ENCODE results near the gene MAEA. TPM values are rescaled to one million over a fixed set of nuclear protein-coding genes. Genes with fewer than 3 reads are reported as not detected.

MAEA gene
- total RNA-seq, 8 experiments from 2014 or later: 28.5 to 80.7 (median 56.7) TPM

DNA sequence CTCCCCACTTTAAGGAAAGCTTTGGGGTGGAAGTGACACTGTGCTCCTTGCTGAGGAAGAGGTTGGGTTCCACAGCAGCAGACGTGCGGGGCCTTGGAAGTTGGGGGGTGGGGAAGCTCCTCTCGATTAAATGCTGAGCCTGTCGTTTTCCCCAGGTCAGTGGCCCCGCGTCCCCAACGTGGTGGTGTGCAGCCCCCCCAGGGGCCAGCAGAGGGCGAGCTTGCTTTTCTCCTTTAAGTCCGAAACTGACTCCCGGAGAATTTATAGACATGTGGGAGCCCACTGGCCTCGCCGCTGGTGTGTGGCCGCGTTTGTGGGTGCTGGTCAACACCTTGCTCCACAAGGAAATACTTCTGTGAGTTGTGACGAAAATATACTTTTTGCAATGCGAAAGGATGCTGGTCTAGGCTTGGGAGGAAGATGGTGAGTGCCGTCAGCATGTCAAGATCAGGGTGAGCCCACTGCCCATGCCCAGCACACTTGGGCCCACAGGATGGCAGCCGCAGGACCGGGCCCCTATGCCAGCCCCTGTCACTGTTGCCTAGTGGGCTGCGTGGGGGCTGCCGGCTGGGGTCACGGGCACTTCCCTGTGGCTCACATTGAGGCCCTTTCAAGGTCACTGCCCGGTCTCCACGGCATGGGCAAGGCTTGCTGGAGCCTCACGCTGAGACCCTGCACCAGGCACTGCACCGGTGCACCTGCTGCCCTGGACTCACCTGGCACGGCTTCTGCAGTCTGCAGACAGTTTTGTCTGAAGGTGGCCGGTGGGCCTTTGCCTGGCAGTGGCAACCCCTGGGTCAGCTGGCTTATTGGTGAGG is 66.7 kb downstream of the MAEA start:
- Histone ChIP-seq H3K4me3 (no peak overlapping the region), H3K27ac (no peak overlapping the region), H3K4me1 (replicated peaks in 1 of 2) (peaks cover 17 to 37% of the 10 kb centered on the region in 2 donors)
- in situ Hi-C loops (cut with MboI; ENCODE audit: low pct_unique_long_range_greater_than_20kb in 2 of 9, low sequenced_read_pairs in 9 of 9, unreplicated experiment in 9 of 9): loop anchor here in 4 of 9 experiments (25.0 kb wide), 2 partner anchors 281 to 381 kb away; no protein-coding TSS in a partner anchor
- 8 to 65% (median 45%) methylated on average over 6 to 8 of the region's 28 CpGs; no CpG with 5 or more reads in 7 of the 10 experiments for WGBS, 10 experiments
- ATAC-seq (replicated peaks in 6 of 8): peak in 7 of 8 experiments; percentile 13 to 46 (median 26)

DNA sequence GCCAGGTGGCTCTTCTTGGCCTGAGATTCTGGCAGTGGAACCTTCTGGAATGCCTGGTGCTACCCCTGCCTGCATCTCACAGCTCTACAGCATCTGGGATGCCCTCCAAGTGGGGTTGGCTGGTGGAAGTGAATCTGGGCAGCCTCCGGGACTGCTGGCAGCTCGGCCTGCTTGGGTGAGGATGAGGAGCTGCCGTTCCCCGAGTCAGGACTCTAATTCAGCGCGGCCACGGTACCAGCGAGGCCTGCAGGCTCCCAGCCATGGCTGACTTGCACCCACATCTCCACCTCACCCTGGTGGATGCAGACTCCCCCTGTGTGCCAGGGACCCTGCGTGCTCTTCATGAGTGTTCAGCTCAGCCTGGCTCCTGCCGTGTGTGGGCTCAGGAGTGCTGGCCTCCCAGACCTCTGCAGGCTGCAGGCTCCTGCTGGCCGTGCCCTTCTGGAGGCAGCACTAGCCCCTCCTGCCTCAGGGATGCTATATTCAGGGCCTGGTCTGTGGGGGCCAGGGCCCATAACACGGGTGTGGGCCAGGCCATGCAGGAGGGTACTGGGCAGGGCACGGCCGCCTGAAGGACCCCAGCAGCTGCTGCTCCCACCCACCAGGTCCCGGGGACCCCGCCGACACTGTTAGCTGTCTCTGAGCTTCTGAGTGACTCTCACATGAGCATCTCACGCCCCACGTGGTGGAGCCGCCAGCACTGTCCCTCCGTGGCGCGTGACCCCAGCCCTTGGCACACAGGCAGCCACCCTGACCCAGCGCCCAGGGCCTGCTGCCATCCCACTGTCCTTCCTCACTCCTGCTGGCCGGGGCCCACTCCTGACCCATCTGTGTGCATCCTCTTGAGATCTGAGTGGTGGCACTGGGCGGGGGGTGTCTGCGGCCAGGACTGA is 67.9 kb downstream of the MAEA start:
- in situ Hi-C loops (cut with MboI; ENCODE audit: low pct_unique_long_range_greater_than_20kb in 2 of 9, low sequenced_read_pairs in 9 of 9, unreplicated experiment in 9 of 9): loop anchor here in 4 of 9 experiments (25.0 kb wide), 2 partner anchors 280 to 380 kb away; no protein-coding TSS in a partner anchor
- no peak overlapping the region for H3K27ac ChIP-seq

DNA sequence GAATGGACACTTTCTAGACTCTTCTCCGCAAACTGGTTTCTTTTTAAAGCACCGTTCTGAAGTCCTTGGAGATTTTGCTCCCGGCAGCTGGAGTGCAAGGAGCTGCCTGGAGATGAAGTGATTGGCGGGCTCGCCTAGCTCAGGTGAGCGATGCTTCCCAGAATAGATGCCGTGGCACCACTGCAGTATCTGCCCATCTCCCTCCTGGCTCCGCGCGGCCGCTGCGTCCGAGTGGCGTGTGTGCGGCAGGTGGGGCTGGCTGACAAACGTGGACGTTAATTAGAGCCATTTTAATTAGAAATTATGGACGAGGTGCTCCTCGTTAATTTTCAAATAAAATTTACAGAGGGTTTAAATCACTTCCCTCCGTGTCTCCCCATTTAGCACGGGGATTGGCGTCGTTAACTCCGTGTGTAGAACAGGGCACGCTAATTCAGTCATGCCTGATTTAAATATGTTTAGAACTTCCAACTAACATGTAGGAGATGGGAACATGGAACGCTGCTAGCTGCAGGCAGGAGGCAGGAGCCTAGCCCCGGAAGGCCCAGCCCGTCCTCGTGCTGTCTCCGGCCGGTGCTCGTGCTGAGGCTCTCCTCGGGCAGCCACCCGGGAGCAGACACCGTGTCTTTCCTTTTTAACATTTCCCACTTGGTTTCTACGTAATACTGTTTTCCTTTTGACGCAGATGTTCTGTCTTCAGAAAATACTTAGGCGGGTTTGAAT is 68.9 kb downstream of the MAEA start:
- WGBS, 10 experiments: 50 to 95% (median 89%) methylated on average over 2 to 21 of the region's 38 CpGs; no CpG with 5 or more reads in 2 of the 10 experiments
- no peak overlapping the region for H3K4me3 ChIP-seq
- ATAC-seq (replicated peaks in 6 of 8): no peak

More for the DNA sequence above, 67.9 kb downstream of the MAEA start:
- Histone ChIP-seq H3K4me3 (no peak overlapping the region), H3K4me1 (replicated peaks in 1 of 2) (peaks cover 21 to 46% of the 10 kb centered on the region in 2 donors)
- ATAC-seq (replicated peaks in 6 of 8): no peak
- WGBS, 10 experiments: 100% methylated on average over 1 to 3 of the region's 27 CpGs; no CpG with 5 or more reads in 8 of the 10 experiments

DNA sequence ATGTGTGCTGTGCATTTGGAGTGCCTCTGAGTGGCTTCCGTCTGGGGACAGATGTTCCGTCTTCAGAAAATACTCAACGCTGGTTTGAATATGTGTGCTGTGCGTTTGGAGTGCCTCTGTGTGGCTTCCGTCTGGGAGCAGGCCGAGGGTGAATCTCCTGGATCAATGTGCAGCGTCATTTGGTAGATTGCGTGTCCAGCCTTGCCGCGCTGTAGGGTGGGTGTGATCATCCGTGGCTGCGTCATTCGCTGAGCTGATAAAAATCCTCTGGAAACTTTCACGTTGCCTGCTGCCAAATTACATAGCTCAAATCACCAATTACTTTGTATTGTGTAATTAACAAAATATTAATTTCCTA is 69.4 kb downstream of the MAEA start:
- in situ Hi-C loops (cut with MboI; ENCODE audit: low pct_unique_long_range_greater_than_20kb in 2 of 9, low sequenced_read_pairs in 9 of 9, unreplicated experiment in 9 of 9): loop anchor here in 4 of 9 experiments (25.0 kb wide), 2 partner anchors 278 to 378 kb away; no protein-coding TSS in a partner anchor

More for the DNA sequence above, 68.9 kb downstream of the MAEA start:
- H3K27ac ChIP-seq: no peak overlapping the region
- peaks cover 21 to 56% of the 10 kb centered on the region in 2 donors for H3K4me1 ChIP-seq (replicated peaks in 1 of 2)
- in situ Hi-C loops (cut with MboI; ENCODE audit: low pct_unique_long_range_greater_than_20kb in 2 of 9, low sequenced_read_pairs in 9 of 9, unreplicated experiment in 9 of 9): loop anchor here in 4 of 9 experiments (25.0 kb wide), 2 partner anchors 279 to 379 kb away; no protein-coding TSS in a partner anchor

DNA sequence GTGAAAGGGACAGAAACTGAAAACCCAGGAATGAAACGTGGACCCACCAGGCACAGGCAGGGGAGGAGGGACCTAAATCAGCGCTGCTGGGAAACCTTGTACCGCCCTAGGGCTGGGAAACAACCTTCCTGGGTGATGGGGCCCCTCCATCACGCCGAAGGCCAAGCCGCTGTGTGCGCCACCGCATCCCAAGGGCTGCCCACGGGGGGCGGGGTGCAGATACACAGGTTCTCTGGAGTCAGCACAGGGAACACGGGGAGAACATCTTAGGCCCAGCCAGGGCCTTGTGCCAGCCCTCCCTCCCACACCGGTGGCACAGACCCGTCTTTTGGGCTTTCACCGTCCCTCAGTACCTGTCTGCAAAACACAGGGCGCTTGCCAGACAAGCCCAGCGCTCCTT is 70.3 kb downstream of the MAEA start:
- Histone ChIP-seq H3K4me3 (no peak overlapping the region), H3K27ac (no peak overlapping the region), H3K4me1 (replicated peaks in 1 of 2) (peaks cover 21 to 57% of the 10 kb centered on the region in 2 donors)
- 60 to 98% (median 91%) methylated on average over 1 to 7 of the region's 16 CpGs; no CpG with 5 or more reads in 5 of the 10 experiments for WGBS, 10 experiments
- in situ Hi-C loops (cut with MboI; ENCODE audit: low pct_unique_long_range_greater_than_20kb in 2 of 9, low sequenced_read_pairs in 9 of 9, unreplicated experiment in 9 of 9): loop anchor here in 4 of 9 experiments (25.0 kb wide), 2 partner anchors 277 to 377 kb away; no protein-coding TSS in a partner anchor
- no peak for ATAC-seq (replicated peaks in 6 of 8)

More for the DNA sequence above, 69.4 kb downstream of the MAEA start:
- peaks cover 21 to 57% of the 10 kb centered on the region in 2 donors for H3K4me1 ChIP-seq (replicated peaks in 1 of 2)
- WGBS, 10 experiments: 60 to 93% (median 82%) methylated on average over 1 to 11 of the region's 14 CpGs; no CpG with 5 or more reads in 2 of the 10 experiments
- no peak overlapping the region for H3K27ac ChIP-seq
- ATAC-seq (replicated peaks in 6 of 8): peak in 1 of 8 experiments; percentile 61
- no peak overlapping the region for H3K4me3 ChIP-seq

DNA sequence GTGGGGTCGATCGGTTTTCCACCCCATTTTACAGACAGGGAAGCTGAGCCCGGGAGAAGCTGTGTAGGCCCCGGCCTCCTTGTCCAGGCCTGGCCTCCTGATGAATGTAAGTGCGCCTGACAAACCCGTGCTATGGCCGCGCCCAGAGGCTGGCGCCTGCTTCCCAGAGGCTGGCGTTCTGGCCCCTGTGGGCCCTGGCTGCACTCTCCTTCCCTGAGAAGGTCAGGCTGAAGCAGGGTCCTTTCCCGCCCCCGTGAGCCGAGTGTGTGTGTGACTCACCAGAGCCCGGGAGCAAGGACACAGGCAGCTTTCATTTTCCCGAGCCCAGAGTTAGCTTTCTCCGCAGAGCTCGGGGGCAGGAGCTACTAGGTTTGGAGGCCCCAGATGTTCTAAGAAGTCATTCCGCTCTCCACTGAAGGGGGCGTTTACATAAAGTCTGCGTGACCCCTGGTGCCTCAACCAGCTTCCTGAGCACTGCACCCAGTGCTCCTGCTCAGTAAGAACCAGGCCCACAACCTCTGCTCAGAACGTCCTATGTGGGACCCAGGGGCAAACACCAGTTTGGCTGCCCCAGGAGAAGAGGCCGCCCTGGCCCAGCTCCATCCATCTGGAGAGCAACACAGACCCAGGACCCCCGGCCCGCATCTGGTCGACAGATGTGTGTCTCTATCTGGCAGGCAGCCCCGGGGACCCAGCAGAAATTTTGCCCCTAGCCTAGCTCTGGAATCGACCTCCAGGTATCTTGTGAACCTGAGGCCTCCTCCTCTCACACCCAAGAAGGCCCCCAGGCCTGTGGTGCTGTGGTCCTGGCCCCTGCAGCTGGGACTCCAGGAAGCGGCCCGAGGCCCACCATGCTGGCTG is 71.0 kb downstream of the MAEA start:
- in situ Hi-C loops (cut with MboI; ENCODE audit: low pct_unique_long_range_greater_than_20kb in 2 of 9, low sequenced_read_pairs in 9 of 9, unreplicated experiment in 9 of 9): loop anchor here in 4 of 9 experiments (25.0 kb wide), 2 partner anchors 277 to 377 kb away; no protein-coding TSS in a partner anchor
- ATAC-seq (replicated peaks in 6 of 8): peak in 7 of 8 experiments; percentile 6 to 40 (median 31)
- 59 to 100% (median 97%) methylated on average over 1 to 7 of the region's 29 CpGs; no CpG with 5 or more reads in 2 of the 10 experiments for WGBS, 10 experiments

DNA sequence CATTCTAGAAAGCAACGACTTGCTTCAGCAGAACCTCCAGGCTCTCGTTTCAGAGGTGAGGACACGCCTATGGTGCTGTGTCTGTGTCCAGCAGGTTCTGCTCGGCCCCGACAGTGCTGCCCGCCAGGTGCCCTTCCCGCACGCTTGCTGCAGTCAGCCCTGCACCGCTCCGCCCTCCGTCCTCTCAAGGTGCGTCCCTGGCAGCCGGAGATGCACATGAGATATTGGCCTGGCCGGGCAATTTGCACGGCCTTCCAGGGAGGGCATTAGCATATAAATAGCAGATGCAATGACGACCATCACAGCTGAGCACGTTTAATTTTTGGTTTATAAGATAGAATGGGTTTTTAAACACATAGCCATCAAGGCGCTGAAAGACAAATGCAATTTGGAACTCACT is 71.7 kb downstream of the MAEA start:
- WGBS, 10 experiments: 0 to 100% (median 63%) methylated on average over 1 to 14 of the region's 18 CpGs; no CpG with 5 or more reads in 2 of the 10 experiments
- H3K4me3 ChIP-seq: no peak overlapping the region
- in situ Hi-C loops (cut with MboI; ENCODE audit: low pct_unique_long_range_greater_than_20kb in 2 of 9, low sequenced_read_pairs in 9 of 9, unreplicated experiment in 9 of 9): loop anchor here in 4 of 9 experiments (25.0 kb wide), 2 partner anchors 276 to 376 kb away; no protein-coding TSS in a partner anchor
- H3K27ac ChIP-seq: peak overlapping the region in 1 of 2 donors; percentile 44
- ATAC-seq (replicated peaks in 6 of 8): peak in 5 of 8 experiments; percentile 71 to 83 (median 72)
- peaks cover 21 to 57% of the 10 kb centered on the region in 2 donors for H3K4me1 ChIP-seq (replicated peaks in 1 of 2)

More for the DNA sequence above, 71.0 kb downstream of the MAEA start:
- Histone ChIP-seq H3K27ac (peak overlapping the region; percentile 3 to 44), H3K4me3 (no peak overlapping the region), H3K4me1 (replicated peaks in 1 of 2) (peaks cover 21 to 57% of the 10 kb centered on the region in 2 donors)

DNA sequence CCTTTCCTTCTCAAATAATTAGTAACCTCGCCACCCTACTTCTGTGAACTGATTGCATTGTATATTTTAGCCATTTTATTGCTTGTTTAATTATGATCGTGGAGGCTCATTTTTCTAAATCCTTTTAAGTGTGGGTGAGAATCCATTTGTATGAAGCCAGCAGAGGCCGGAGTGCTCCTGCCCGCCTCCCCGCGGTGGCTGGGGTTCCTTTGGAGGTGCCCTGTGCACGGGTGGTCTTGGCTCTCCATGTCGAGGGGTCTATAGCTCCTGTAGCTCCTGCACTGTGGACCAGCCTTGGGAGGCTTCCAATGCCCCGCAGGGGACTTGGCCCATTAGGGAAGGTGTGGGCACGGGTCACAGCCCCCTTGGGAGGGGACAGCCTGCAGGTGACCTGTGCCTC is 72.4 kb downstream of the MAEA start:
- 60 to 100% (median 83%) methylated on average over 1 to 4 of the region's 10 CpGs; no CpG with 5 or more reads in 3 of the 10 experiments for WGBS, 10 experiments
- in situ Hi-C loops (cut with MboI; ENCODE audit: low pct_unique_long_range_greater_than_20kb in 2 of 9, low sequenced_read_pairs in 9 of 9, unreplicated experiment in 9 of 9): loop anchor here in 4 of 9 experiments (25.0 kb wide), 2 partner anchors 275 to 375 kb away; no protein-coding TSS in a partner anchor
- Histone ChIP-seq H3K27ac (peak overlapping the region; percentile 21 to 51), H3K4me3 (no peak overlapping the region), H3K4me1 (replicated peaks in 1 of 2) (peaks cover 21 to 57% of the 10 kb centered on the region in 2 donors)
- ATAC-seq (replicated peaks in 6 of 8): peak in 4 of 8 experiments; percentile 1 to 18 (median 9)

DNA sequence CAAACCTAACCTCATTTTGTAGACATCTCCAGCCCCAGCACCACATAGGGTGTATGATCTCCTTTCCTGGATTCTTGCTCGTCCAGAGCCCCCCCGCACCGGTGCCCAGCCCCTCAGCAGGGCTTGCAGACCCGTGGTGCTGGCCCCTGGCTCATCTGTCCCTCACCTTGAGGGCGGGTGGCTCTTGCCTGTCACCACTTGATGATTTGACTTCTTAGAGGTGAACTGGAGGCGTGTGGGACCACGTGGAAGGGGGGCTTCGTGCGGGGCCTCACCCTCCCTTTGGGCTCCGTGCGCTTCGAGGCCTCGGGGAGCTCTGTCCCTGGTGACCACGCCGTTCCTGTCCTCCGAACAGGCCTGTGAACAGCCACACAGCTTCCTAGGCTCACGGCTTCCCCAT is 72.8 kb downstream of the MAEA start:
- peaks cover 21 to 57% of the 10 kb centered on the region in 2 donors for H3K4me1 ChIP-seq (replicated peaks in 1 of 2)
- no peak for ATAC-seq (replicated peaks in 6 of 8)
- in situ Hi-C loops (cut with MboI; ENCODE audit: low pct_unique_long_range_greater_than_20kb in 2 of 9, low sequenced_read_pairs in 9 of 9, unreplicated experiment in 9 of 9): loop anchor here in 4 of 9 experiments (25.0 kb wide), 2 partner anchors 275 to 375 kb away; no protein-coding TSS in a partner anchor

DNA sequence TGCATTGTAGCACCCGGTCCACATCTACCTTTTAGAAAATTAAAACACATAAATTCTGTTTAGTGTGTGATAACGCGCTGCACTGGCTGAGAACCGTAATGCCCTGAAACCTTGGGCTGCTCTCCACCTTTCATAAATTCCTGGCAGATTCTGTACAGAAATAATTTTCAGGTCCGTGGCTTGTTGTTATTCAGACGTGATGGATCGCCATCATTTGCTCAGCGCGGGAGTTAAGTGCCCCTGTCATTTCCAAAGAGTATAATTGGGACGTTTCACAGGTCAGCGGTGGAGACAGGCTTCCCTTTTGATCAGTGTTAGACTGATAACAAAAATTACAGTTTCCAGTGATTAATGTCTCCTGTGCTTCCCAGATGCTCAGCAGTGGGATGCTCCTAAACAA is 73.8 kb downstream of the MAEA start:
- in situ Hi-C loops (cut with MboI; ENCODE audit: low pct_unique_long_range_greater_than_20kb in 2 of 9, low sequenced_read_pairs in 9 of 9, unreplicated experiment in 9 of 9): loop anchor here in 4 of 9 experiments (25.0 kb wide), 2 partner anchors 274 to 374 kb away; no protein-coding TSS in a partner anchor
- Histone ChIP-seq H3K4me3 (no peak overlapping the region), H3K27ac (no peak overlapping the region), H3K4me1 (replicated peaks in 1 of 2) (peaks cover 21 to 53% of the 10 kb centered on the region in 2 donors)
- WGBS, 10 experiments: 59 to 100% (median 77%) methylated on average over 1 to 7 of the region's 11 CpGs; no CpG with 5 or more reads in 2 of the 10 experiments
- ATAC-seq (replicated peaks in 6 of 8): peak in 1 of 8 experiments; percentile 10

More for the DNA sequence above, 72.8 kb downstream of the MAEA start:
- WGBS, 10 experiments: 70 to 100% (median 90%) methylated on average over 2 to 3 of the region's 17 CpGs; no CpG with 5 or more reads in 7 of the 10 experiments
- peak overlapping the region in 1 of 2 donors; percentile 51 for H3K27ac ChIP-seq
- H3K4me3 ChIP-seq: no peak overlapping the region

Data from motor neuron (in vitro differentiated cells).